OCI-M1 (cell line): ENCODE measurements around the gene PTPRD.
"Not testable (repeated sequence)": the region's sequence is repeated elsewhere in the genome, so short reads cannot be mapped to it uniquely, and the experiment has no call there.

ENCODE experiments used
- DNase-seq: peaks from one replicate; lab custom pipeline; 2025; lab: John Stamatoyannopoulos, UW

The PTPRD gene

GRCh38 chr9:9016597-9016996, 1596.2 kb downstream of the PTPRD start:
- DNase-seq, result peak; percentile 85

- DNase-seq, result peak; percentile 92
Observed at GRCh38 chr9:9004810-9005209, 1608.0 kb downstream of the PTPRD start.

DNA sequence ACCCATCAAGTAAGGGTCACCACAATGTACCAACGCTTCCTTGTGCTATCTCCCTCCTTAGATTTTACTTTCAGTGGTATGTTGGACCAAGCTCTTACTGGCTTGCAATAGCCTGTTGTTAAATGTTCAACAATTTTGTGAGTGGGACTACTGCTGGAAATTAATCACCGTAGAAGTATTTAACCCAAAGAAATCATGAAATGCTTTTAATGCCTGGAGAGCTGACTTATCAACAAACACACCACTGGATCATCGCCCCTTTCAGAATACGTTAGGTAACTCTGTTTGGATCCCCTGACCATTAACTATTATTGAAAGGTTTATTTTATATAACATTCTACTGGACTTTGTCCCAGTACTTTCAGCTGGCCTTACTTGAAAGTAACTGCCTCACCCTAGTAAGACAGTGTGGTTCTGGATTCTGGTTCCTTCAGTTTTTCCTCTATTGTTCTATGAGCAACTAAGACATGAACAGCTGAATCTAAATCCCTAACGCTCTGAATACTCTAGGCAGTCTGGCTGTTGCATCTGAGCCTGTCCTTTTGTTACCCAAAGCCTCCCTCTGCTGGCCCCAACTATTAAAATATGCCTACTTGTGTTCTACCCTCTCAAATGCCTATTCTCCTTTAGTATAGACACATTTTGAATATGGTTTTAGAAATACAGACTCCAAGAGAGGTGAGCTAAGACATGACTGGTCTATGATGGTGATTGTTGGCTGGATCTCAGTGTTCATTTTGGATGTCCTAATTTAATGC, 1609.8 kb downstream of the PTPRD start:
- DNase-seq, result peak; percentile 98

DNA sequence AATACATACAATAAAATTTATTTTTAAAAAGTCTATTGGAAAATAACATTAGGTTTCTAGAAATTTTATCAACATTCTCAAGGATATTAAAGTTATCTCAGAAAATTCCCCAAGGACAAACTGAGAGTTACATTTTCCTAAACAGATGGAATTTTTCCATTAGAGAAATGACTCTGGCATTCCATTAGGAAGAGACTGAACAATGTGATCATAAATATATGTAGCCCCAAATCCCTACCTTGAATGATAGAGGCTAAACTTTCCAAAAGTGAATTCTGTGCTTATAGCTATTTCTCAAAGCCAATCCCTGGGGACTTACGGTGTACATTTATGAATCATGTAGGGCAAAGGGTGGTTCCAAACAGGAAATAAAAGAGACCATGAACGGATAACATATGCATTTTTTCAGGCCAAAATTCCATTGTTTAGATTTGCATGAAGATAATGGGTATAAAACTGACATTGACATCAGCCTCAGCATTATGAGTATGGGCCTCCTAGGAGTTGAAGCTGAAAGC, 1632.2 kb downstream of the PTPRD start:
- no peak for DNase-seq

DNA sequence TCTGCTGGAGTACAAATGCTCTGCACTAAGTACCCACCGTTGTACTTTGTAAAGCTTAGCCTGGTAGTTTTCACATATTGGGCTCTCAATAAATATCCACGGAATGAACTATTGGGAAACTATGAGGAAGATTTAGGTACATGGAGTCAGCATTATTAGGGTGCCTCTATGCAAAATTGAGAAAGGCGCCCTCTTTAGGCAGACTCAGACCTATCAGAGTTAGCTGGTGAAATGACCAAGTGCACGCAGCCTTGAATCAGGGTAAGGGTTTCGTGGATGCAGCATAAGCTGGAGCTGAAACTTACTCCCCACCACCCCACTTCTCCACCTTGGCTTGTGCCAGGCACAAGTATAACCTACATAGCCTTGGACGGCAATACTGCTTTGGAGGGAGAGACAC, 1634.5 kb downstream of the PTPRD start:
- peak; percentile 84 for DNase-seq

DNA sequence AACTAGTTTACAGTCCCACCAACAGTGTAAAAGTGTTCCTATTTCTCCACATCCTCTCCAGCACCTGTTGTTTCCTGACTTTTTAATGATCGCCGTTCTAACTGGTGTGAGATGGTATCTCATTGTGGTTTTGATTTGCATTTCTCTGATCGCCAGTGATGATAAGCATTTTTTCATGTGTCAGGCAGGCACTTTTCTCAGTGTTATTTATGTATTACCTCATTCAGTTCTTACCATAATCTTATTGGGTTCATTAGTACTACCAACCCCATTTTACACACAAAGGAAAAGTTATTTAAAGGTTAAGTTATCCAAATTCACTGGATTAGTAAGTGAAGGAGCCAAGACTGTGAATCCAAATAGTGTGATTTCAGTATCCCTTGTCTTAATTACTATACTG, 1644.5 kb downstream of the PTPRD start:
- DNase-seq, result not testable (repeated sequence)

DNA sequence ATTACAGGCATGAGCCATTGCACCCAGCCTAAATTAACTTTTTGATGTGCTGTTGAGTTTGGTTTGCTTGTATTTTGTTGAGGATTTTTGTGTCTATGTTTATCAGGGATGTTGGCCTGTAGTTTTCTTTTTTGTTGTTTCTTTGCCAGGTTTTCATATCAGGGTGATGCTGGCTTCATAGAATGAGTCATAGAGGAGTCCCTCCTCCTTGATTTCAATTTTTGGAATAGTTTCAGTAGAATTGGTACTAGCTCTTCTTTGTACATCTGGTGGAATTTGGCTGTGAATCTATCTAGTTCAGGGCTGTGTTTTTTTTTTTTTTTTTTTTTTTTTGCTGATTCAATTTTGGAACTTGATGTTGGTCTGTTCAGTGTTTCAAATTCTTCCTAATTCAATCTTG, 1648.9 kb downstream of the PTPRD start:
- DNase-seq, result no peak

DNA sequence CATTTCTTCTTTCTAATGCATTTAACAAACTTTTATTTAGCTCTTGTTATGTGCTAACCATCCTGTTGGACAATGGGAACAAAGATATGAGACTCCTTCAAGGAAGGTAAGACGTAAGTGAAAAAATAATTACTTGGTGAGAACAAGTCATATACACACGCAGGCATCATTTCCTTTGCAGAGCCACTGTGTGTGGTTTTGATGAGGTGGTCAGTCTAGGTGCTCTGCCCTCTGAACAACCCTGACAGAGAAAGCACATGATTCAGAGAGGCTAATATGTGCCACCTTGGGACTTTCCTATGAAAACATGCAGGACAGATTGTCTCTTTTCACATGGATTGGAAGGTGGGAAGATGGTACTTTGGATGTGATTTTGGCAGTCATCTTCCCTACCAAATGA, 1650.7 kb downstream of the PTPRD start:
- no peak for DNase-seq

GRCh38 chr9:8961186-8961851, 1651.5 kb downstream of the PTPRD start:
- peak; percentile 93 for DNase-seq

DNA sequence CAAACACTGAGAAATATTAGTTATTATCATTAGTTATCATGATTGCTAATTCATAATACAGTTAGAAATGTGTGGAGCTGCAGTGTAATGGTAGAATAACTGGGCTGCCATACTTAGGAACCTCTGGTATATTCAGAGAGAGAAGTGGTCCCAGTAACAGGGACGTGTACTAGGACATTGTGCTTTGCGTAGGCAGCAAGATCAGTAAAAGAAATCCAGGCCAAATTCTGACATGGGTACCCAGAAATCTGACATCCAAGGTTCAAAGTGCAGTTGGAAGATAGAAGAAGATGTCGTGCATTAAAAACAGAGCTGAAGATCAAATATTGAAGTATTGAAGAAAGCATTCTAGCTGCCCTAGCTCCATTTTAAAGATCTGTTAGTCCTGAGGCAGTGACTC, 1652.5 kb downstream of the PTPRD start:
- no peak for DNase-seq

DNA sequence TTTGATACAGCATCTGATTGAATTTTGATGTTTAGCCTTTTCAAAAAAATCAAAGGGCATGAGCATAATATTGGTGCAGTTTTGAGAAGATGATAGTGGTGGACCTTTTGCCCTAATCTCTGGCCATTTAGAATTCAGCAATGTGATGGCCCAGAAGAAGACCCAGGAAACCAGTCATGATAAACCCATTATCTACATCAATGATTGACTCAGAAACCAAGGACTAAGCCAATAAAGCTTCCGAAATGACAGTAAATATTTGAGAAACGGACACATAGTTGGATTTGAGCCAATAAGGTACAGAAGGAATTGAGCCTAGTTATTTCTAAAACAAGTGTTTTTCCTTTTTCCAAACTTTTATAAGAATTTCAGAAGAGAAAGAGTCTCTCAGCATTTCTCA, 1654.4 kb downstream of the PTPRD start:
- DNase-seq, result no peak

GRCh38 chr9:8955315-8955714, 1657.5 kb downstream of the PTPRD start:
- no peak for DNase-seq

DNA sequence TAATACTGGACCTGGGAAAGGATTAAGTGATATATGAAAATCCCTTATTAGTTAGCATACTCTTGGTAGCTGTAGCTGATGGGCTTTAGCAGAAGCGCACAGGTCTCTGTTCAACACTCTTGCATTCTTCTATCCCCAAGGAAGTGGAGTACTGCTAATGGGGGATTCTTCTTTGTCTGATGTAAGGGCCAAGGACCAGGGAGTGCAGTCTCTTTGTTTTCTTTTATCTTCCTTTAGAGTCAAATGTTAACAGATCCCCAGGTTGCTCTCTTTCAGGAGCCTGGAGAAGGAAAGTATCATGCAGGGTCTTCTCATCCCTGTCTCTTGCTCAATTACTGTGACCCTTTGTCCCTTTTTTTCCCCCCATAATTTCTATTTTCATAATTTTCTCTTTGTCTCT, 1666.3 kb downstream of the PTPRD start:
- DNase-seq, result no peak

GRCh38 chr9:8943392-8943791, 1669.4 kb downstream of the PTPRD start:
- no peak for DNase-seq

DNA sequence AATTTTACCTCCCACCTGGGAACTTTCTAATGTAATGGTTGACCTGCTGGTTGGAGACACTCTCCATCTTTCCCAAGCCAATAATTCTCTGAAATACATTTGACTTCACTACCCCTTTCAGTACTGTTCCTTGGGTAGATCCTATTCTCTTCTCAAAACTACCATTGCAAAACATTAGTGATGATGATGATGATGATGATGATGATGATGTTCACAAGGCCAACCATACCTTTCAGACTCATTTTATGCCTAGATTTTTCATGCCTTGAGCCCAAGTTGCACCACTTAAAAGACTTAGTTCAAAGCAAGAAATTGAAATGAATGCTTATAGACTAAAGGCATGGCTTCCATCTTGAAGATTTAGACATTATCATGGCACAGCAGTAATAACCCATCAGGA, 1672.2 kb downstream of the PTPRD start:
- DNase-seq, result no peak

- no peak for DNase-seq
Observed at GRCh38 chr9:8926461-8926860, 1686.3 kb downstream of the PTPRD start.

GRCh38 chr9:8924562-8924961, 1688.2 kb downstream of the PTPRD start:
- peak; percentile 93 for DNase-seq

- DNase-seq, result not testable (repeated sequence)
Observed at GRCh38 chr9:8920478-8921183, 1692.2 kb downstream of the PTPRD start.

DNA sequence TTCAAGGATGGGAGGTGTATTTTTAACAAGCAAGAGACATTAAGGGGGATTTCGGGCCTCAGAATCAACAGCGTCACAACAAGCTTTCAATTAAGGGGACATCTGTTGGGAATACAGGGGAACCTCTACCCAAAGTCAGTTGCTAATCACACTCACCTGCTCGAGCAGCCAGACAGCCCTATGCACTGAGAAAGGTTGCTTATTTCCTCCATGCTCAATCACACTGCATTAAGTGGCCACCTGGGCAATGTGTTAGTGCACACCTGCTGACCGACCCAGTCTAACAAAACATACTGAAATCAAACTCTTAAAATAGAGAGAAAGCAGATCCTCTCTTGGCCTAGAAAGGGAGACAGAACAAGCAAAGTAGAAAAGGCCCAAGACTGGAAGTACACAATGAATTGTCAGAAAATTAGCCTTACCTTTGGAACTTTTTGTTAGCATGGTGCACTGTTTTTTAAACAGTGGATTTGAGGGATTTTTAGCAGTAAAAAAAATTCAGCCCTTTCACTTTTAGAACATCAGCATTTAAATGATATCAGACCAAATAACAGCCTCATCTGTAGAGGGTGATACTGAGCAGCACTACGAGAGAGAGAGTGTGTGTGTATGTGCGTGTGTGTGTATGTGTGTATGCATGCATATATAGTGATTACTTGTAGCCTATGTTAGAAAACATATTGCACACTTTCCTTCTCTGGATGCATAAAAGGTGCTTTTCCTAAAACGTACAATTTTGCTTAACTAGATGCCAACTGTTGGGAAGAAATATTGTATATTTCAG, 1694.7 kb downstream of the PTPRD start:
- peak; percentile 98 for DNase-seq

DNA sequence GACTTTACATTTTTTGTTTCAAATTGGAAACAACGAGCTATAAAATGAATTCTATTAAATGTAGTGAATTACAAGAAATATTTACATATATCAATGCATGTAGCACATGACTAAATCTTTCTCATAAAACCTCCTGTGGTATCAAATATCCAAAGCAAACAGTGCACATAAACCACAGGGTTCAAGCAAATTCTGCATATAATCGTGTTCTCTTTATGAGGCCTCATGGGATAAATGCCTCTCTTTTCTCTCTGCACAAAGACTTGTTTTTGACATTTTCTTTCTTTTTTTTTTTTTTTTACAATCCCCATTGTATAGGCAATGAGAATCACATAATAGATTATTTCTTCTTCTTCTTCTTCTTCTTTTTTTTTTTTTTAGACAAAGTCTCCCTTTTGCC, 1696.0 kb downstream of the PTPRD start:
- DNase-seq, result no peak

DNA sequence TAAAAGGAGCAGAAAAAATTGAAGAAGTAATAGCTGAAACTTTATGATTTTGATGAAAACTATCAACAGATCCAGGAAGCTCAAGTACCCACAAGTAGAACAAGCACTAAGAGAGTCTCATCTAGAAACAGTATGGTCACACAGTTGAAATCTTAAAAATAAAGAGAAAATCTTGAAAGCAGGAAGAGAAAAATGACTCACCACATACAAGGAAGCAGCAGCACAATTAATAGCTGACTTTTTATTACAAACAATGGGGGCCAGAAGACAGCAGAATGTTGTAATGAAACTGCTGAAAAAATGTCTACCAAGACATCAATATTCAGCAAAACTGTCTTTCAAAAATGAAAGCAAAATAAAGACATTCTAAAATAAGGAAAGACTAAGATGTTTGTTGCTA, 1704.9 kb downstream of the PTPRD start:
- DNase-seq, result peak; percentile 97

- no peak for DNase-seq
Observed at GRCh38 chr9:8905731-8906130, 1707.1 kb downstream of the PTPRD start.
